K562 treated with DMSO at 1 percent for 24 hours (cell line): ENCODE data around the gene SMPDL3B. TPM values are rescaled to one million over a fixed set of nuclear protein-coding genes. Genes with fewer than 3 reads are reported as not detected.

Experiments
- total RNA-seq: library from RNA; unstranded; fragments of 300-600 nt; gene quantifications from 2 replicates; pipeline ENCODE4 v1.2.3, GENCODE V29; 2022; ENCODE audit warnings: low read depth; ENCODE audit not compliant: insufficient read depth

Gene SMPDL3B, protein sequence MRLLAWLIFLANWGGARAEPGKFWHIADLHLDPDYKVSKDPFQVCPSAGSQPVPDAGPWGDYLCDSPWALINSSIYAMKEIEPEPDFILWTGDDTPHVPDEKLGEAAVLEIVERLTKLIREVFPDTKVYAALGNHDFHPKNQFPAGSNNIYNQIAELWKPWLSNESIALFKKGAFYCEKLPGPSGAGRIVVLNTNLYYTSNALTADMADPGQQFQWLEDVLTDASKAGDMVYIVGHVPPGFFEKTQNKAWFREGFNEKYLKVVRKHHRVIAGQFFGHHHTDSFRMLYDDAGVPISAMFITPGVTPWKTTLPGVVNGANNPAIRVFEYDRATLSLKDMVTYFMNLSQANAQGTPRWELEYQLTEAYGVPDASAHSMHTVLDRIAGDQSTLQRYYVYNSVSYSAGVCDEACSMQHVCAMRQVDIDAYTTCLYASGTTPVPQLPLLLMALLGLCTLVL
- total RNA-seq = 1.1 and 2.1 TPM in 2 replicates

GRCh38 chr1:27934818-27935549, at the start of gene SMPDL3B:
TSS of gene SMPDL3B (plus strand) at chr1:27935000. CDS start at chr1:27935184, 184 bp downstream.

DNA sequence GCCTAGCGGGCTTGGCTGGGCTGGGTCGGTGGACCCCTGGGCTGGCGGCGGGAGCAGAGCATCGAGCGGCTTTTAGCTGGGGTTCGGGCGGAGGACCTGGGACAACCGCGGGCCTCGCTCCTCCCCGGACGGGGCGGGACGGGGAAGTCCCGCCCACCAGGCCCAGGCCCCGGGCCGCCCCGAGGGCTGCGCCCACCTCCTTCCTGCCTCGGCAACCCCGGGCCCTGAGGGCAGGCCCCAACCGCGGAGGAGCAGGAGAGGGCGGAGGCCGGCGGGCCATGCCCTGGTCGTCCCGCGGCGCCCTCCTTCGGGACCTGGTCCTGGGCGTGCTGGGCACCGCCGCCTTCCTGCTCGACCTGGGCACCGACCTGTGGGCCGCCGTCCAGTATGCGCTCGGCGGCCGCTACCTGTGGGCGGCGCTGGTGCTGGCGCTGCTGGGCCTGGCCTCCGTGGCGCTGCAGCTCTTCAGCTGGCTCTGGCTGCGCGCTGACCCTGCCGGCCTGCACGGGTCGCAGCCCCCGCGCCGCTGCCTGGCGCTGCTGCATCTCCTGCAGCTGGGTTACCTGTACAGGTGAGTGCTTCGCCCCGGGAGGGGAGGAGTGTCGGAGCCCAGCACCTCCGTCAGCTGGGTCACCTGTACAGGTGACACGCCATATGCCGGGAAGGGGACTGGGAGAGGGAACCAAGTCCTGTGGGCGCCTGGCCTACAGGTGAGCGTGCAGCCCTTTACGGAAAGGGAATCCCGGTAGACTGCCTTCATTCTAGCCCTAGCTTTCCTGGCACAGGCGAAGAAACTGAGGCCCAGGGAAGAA, 25.2 kb downstream of the SMPDL3B start, which contains the start of gene XKR8:
Gene XKR8, plus strand, starts transcription at position 182 of the 812 bp plus-strand sequence. Its CDS starts 97 bp downstream, at position 279.

Other genes with a start within 250 kb of the SMPDL3B start
- gene FAM76A, start 209.0 kb upstream of the SMPDL3B start, total RNA-seq = 8.0 and 9.1 TPM in 2 replicates
- 28.6 and 30.3 TPM in 2 replicates for gene STX12, start 161.8 kb upstream of the SMPDL3B start, total RNA-seq
- gene PPP1R8, start 104.2 kb upstream of the SMPDL3B start, total RNA-seq = 49.4 and 50.1 TPM in 2 replicates
- 17.5 and 21.4 TPM in 2 replicates for gene THEMIS2, start 62.5 kb upstream of the SMPDL3B start, total RNA-seq
- 99.4 and 99.8 TPM in 2 replicates for gene RPA2, start 20.4 kb upstream of the SMPDL3B start, total RNA-seq
- 5.1 and 6.5 TPM in 2 replicates for gene XKR8, start 25.0 kb downstream of the SMPDL3B start, total RNA-seq
- gene EYA3, start 153.6 kb downstream of the SMPDL3B start, total RNA-seq = 12.8 and 14.5 TPM in 2 replicates
- gene PTAFR, start 241.7 kb downstream of the SMPDL3B start, total RNA-seq = 1.7 and 2.6 TPM in 2 replicates